ENCODE data around the gene MICOS13. TPM values are rescaled to one million over a fixed set of nuclear protein-coding genes. Genes with fewer than 3 reads are reported as not detected.

MICOS13 gene
- total RNA-seq, 2 experiments from 2014 or later: 50.9 to 52.1 TPM

- POLR2A ChIA-PET: no interaction called here
- intact Hi-C loops (cut with DNase I, micrococcal nuclease): no loop called here
- CTCF ChIA-PET: interaction anchor here (0.5 to 2.0 kb wide), 3 partner anchors 9 to 987 kb away, joined by 3 to 6 read pairs (median 4); partner anchors contain the start of gene RPL36
- no peak for ATAC-seq
- Mint-ChIP-seq H3K27ac (no peak overlapping the region), H3K4me3 (no peak overlapping the region), H3K4me1 (no peaks in the 10 kb centered on the region), H3K9me3 (ENCODE audit: low read depth) (no peaks in the 10 kb centered on the region), H3K36me3 (ENCODE audit: low read depth) (peaks cover 49% of the 10 kb centered on the region), H3K27me3 (no peaks in the 10 kb centered on the region)
- DNase-seq: no peak
Observed at GRCh38 chr19:5698635-5699422, 18.5 kb upstream of the MICOS13 start.

GRCh38 chr19:5697890-5698634 is 17.7 kb upstream of the MICOS13 start:
- CTCF ChIA-PET: interaction anchor here (1.0 to 2.0 kb wide), 2 partner anchors 8 to 16 kb away, joined by 3 to 6 read pairs; partner anchors contain the start of gene RPL36
- ATAC-seq: no peak
- no peak for DNase-seq
- Mint-ChIP-seq H3K4me1 (no peaks in the 10 kb centered on the region), H3K27me3 (no peaks in the 10 kb centered on the region), H3K4me3 (no peak overlapping the region), H3K36me3 (ENCODE audit: low read depth) (peaks cover 46% of the 10 kb centered on the region), H3K9me3 (ENCODE audit: low read depth) (no peaks in the 10 kb centered on the region), H3K27ac (no peak overlapping the region)
- POLR2A ChIA-PET: no interaction called here
- intact Hi-C loops (cut with DNase I, micrococcal nuclease): no loop called here

- ATAC-seq: no peak
- Mint-ChIP-seq H3K4me3 (no peak overlapping the region), H3K27me3 (no peaks in the 10 kb centered on the region), H3K9me3 (ENCODE audit: low read depth) (no peaks in the 10 kb centered on the region), H3K4me1 (peaks cover 5% of the 10 kb centered on the region), H3K36me3 (ENCODE audit: low read depth) (peaks cover 53% of the 10 kb centered on the region), H3K27ac (no peak overlapping the region)
- intact Hi-C loops (cut with DNase I, micrococcal nuclease): no loop called here
- CTCF ChIA-PET: interaction anchor here (1.0 kb wide), 1 partner anchor 17 kb away, joined by 3 read pairs; no protein-coding TSS in a partner anchor
- POLR2A ChIA-PET: no interaction called here
- DNase-seq: no peak
Observed at GRCh38 chr19:5697022-5697889, 16.9 kb upstream of the MICOS13 start.

- POLR2A ChIA-PET: interaction anchor here (1.1 kb wide), 1 partner anchor 22 kb away, joined by 7 read pairs; no protein-coding TSS in a partner anchor
- H3K9me3 Mint-ChIP-seq (ENCODE audit: low read depth): no peaks in the 10 kb centered on the region
- CTCF ChIA-PET: no interaction called here
- H3K27ac Mint-ChIP-seq: no peak overlapping the region
- peaks cover 9% of the 10 kb centered on the region for H3K4me1 Mint-ChIP-seq
- DNase-seq: no peak
- intact Hi-C loops (cut with DNase I, micrococcal nuclease): no loop called here
- no peaks in the 10 kb centered on the region for H3K27me3 Mint-ChIP-seq
- no peak for ATAC-seq
- peaks cover 58% of the 10 kb centered on the region for H3K36me3 Mint-ChIP-seq (ENCODE audit: low read depth)
- no peak overlapping the region for H3K4me3 Mint-ChIP-seq
Observed at GRCh38 chr19:5696196-5697021, 16.1 kb upstream of the MICOS13 start.

GRCh38 chr19:5695649-5696195 is 15.4 kb upstream of the MICOS13 start:
- intact Hi-C loops (cut with DNase I, micrococcal nuclease): no loop called here
- peaks cover 9% of the 10 kb centered on the region for H3K4me1 Mint-ChIP-seq
- H3K27me3 Mint-ChIP-seq: no peaks in the 10 kb centered on the region
- CTCF ChIA-PET: no interaction called here
- H3K4me3 Mint-ChIP-seq: no peak overlapping the region
- ATAC-seq (no peak), DNase-seq (no peak)
- no peaks in the 10 kb centered on the region for H3K9me3 Mint-ChIP-seq (ENCODE audit: low read depth)
- peaks cover 58% of the 10 kb centered on the region for H3K36me3 Mint-ChIP-seq (ENCODE audit: low read depth)
- no peak overlapping the region for H3K27ac Mint-ChIP-seq
- POLR2A ChIA-PET: interaction anchor here (1.1 kb wide), 1 partner anchor 23 kb away, joined by 7 read pairs; no protein-coding TSS in a partner anchor

GRCh38 chr19:5694956-5695648 is 14.8 kb upstream of the MICOS13 start:
- H3K27ac Mint-ChIP-seq: no peak overlapping the region
- peaks cover 9% of the 10 kb centered on the region for H3K4me1 Mint-ChIP-seq
- DNase-seq (no peak), ATAC-seq (no peak)
- CTCF ChIA-PET: no interaction called here
- POLR2A ChIA-PET: interaction anchor here (1.1 kb wide), 1 partner anchor 23 kb away, joined by 7 read pairs; no protein-coding TSS in a partner anchor
- intact Hi-C loops (cut with DNase I, micrococcal nuclease): no loop called here
- peaks cover 60% of the 10 kb centered on the region for H3K36me3 Mint-ChIP-seq (ENCODE audit: low read depth)
- H3K9me3 Mint-ChIP-seq (ENCODE audit: low read depth): no peaks in the 10 kb centered on the region
- peak overlapping the region; percentile 36 for H3K4me3 Mint-ChIP-seq
- H3K27me3 Mint-ChIP-seq: no peaks in the 10 kb centered on the region

DNA sequence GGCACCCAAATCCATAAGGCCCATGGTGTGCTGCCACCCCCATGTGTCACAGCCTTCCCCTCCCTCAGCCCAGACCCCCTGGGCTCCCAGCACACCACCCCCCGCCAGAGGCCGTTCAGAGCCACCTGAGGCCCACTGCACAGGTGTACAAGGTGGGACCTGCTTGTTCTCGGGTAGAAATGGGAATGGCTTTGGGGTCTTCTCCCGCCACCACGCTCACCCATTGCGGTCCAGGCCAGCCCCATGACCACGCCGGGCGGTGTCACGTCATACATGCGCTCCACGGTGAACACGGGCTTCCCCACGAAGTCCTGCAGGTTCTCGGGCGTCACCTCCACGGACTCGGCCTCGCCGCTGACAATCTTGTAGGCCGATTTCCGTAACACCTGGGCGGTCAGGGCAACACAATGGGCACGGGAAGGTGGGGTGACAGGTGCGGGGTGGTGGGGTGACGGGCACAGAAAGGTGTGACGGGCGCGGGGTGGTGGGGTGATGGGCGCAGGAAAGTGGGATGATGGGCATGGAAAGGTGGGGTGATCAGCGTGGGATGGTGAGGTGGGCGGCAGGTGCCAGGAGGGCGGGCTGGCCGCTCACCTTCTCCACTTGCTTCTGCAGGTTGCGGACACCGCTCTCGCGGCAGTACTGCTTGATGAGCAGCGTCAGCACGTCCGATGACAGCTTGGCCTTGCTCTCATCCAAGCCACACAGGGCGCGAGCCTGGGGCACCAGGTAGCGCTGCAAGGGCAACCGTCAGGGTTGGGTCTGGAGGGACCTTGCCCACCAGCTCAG is 14.0 kb upstream of the MICOS13 start:
- Mint-ChIP-seq H3K9me3 (ENCODE audit: low read depth) (no peaks in the 10 kb centered on the region), H3K36me3 (ENCODE audit: low read depth) (peaks cover 60% of the 10 kb centered on the region), H3K4me3 (peak overlapping the region; percentile 36), H3K4me1 (peaks cover 13% of the 10 kb centered on the region), H3K27me3 (no peaks in the 10 kb centered on the region), H3K27ac (peak overlapping the region; percentile 31)
- intact Hi-C loops (cut with DNase I, micrococcal nuclease): no loop called here
- DNase-seq (no peak), ATAC-seq (no peak)
- ChIA-PET CTCF (no interaction called here), POLR2A (interaction anchor here (1.1 to 1.3 kb wide), 2 partner anchors 15 to 24 kb away, joined by 3 to 7 read pairs; no protein-coding TSS in a partner anchor)

GRCh38 chr19:5693195-5694166 is 13.2 kb upstream of the MICOS13 start:
- H3K4me3 Mint-ChIP-seq: peak overlapping the region; percentile 100
- DNase-seq: peak; percentile 45
- no peak for ATAC-seq

More at GRCh38 chr19:5693195-5694166, 13.2 kb upstream of the MICOS13 start:
- CTCF ChIA-PET: interaction anchor here (0.6 kb wide), 1 partner anchor 76 kb away, joined by 3 read pairs; no protein-coding TSS in a partner anchor
- Mint-ChIP-seq H3K4me1 (peaks cover 16% of the 10 kb centered on the region), H3K27me3 (no peaks in the 10 kb centered on the region), H3K27ac (peak overlapping the region; percentile 86), H3K9me3 (ENCODE audit: low read depth) (no peaks in the 10 kb centered on the region), H3K36me3 (ENCODE audit: low read depth) (peaks cover 57% of the 10 kb centered on the region)
- POLR2A ChIA-PET: interaction anchor here (0.6 to 1.3 kb wide), 4 partner anchors 14 to 33 kb away, joined by 3 to 7 read pairs (median 4); no protein-coding TSS in a partner anchor
- intact Hi-C loops (cut with DNase I, micrococcal nuclease): no loop called here

Data from activated CD4-positive, alpha-beta T cell treated with anti-CD3 and anti-CD28 coated beads for 36 hours (primary cell).